Measurements from ENCODE around the gene ARHGDIB. TPM values are rescaled to one million over a fixed set of nuclear protein-coding genes. Genes with fewer than 3 reads are reported as not detected.

ARHGDIB gene
- total and polyA plus RNA-seq, 8 donors, result 60.9 to 314 (median 78.4) TPM

- no peaks in the 10 kb centered on the region for H3K9me3 ChIP-seq
- no peak overlapping the region for H3K27ac ChIP-seq
- H3K4me3 ChIP-seq, result no peak overlapping the region
- intact Hi-C loops (cut with DNase I), result no loop called here
- peaks cover 0 to 40% of the 10 kb centered on the region in 2 donors for H3K36me3 ChIP-seq
- H3K4me1 ChIP-seq, result peaks cover 0 to 14% of the 10 kb centered on the region in 2 donors
- ATAC-seq, result no peak
- no peak for DNase-seq
- H3K27me3 ChIP-seq, result no peaks in the 10 kb centered on the region
- TF ChIP-seq, protein P1, sequence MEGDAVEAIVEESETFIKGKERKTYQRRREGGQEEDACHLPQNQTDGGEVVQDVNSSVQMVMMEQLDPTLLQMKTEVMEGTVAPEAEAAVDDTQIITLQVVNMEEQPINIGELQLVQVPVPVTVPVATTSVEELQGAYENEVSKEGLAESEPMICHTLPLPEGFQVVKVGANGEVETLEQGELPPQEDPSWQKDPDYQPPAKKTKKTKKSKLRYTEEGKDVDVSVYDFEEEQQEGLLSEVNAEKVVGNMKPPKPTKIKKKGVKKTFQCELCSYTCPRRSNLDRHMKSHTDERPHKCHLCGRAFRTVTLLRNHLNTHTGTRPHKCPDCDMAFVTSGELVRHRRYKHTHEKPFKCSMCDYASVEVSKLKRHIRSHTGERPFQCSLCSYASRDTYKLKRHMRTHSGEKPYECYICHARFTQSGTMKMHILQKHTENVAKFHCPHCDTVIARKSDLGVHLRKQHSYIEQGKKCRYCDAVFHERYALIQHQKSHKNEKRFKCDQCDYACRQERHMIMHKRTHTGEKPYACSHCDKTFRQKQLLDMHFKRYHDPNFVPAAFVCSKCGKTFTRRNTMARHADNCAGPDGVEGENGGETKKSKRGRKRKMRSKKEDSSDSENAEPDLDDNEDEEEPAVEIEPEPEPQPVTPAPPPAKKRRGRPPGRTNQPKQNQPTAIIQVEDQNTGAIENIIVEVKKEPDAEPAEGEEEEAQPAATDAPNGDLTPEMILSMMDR (IDR thresholded peaks at IDR 0.05), result no peak
Observed at GRCh38 chr12:14937014-14937413, 24.4 kb downstream of the ARHGDIB start.

DNA sequence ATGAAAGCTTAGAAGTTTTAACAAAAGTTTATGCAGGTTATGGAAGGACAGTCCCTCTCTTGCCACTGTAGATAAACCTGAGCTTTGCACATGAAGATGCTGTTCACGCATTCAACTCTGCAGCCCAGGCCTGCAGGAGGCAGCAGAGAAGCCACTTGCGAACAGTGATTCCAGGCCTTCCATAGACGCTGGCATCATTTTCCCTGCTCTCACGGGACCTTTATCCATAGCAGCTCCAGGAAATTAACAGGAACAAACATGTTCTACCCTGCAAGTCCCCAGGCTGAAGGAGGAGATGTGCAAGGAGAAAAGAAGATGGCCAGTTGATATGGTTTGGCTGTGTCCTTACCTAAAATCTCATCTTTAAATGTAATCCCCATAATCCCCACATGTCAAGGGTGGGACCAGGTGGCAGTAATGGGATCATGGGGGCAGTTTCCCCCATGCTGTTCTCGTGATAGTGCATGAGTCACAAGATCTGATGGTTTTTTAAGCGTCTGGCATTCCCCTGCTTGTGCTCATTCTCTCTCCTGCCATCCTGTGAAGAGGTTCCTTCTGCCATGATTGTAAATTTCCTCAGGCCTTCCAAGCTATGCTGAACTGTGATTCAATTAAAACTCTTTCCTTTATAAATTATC is 25.1 kb downstream of the ARHGDIB start:
- no peaks in the 10 kb centered on the region for H3K9me3 ChIP-seq
- TF ChIP-seq, protein P1 (IDR thresholded peaks at IDR 0.05), result no peak
- H3K4me3 ChIP-seq, result no peak overlapping the region
- no peaks in the 10 kb centered on the region for H3K27me3 ChIP-seq
- no peak for DNase-seq
- H3K4me1 ChIP-seq, result peaks cover 0 to 14% of the 10 kb centered on the region in 2 donors
- H3K27ac ChIP-seq, result no peak overlapping the region
- peaks cover 0 to 38% of the 10 kb centered on the region in 2 donors for H3K36me3 ChIP-seq
- intact Hi-C loops (cut with DNase I), result no loop called here
- ATAC-seq, result no peak

- ATAC-seq, result peak; percentile 69
Observed at GRCh38 chr12:14935031-14935430, 26.4 kb downstream of the ARHGDIB start.

DNA sequence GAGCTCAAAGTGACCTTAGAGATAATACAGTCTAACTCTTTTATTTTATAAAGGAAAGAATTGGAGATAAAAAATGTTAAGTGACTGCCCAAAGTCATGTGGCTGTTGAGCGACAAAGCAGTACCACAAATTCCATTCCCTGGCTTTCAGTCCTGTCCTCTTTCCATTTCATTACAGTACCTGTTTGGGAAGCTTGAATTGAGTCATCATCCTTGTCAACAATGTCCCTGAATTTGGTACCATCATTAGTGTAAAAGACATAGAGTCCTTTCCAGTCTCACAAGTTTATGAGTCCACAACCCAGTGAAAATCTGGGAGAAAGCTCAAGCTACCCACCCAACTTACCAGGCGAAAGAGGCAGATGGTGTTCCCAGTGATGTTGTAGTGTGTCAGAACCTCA is 26.9 kb downstream of the ARHGDIB start:
- intact Hi-C loops (cut with DNase I), result no loop called here
- Histone ChIP-seq H3K27me3 (no peaks in the 10 kb centered on the region), H3K4me3 (no peak overlapping the region), H3K4me1 (peaks cover 0 to 11% of the 10 kb centered on the region in 2 donors), H3K27ac (no peak overlapping the region), H3K36me3 (peaks cover 0 to 34% of the 10 kb centered on the region in 2 donors), H3K9me3 (no peaks in the 10 kb centered on the region)
- ATAC-seq (no peak), DNase-seq (no peak)
- TF ChIP-seq, protein P1 (IDR thresholded peaks at IDR 0.05), result no peak

More at GRCh38 chr12:14935031-14935430, 26.4 kb downstream of the ARHGDIB start:
- Histone ChIP-seq H3K4me3 (no peak overlapping the region), H3K9me3 (no peaks in the 10 kb centered on the region), H3K27me3 (no peaks in the 10 kb centered on the region), H3K27ac (no peak overlapping the region), H3K36me3 (peaks cover 0 to 34% of the 10 kb centered on the region in 2 donors), H3K4me1 (peaks cover 0 to 14% of the 10 kb centered on the region in 2 donors)
- TF ChIP-seq, protein P1 (IDR thresholded peaks at IDR 0.05), result no peak
- DNase-seq, result peak in 1 of 4 donors; percentile 53
- intact Hi-C loops (cut with DNase I), result no loop called here

DNA sequence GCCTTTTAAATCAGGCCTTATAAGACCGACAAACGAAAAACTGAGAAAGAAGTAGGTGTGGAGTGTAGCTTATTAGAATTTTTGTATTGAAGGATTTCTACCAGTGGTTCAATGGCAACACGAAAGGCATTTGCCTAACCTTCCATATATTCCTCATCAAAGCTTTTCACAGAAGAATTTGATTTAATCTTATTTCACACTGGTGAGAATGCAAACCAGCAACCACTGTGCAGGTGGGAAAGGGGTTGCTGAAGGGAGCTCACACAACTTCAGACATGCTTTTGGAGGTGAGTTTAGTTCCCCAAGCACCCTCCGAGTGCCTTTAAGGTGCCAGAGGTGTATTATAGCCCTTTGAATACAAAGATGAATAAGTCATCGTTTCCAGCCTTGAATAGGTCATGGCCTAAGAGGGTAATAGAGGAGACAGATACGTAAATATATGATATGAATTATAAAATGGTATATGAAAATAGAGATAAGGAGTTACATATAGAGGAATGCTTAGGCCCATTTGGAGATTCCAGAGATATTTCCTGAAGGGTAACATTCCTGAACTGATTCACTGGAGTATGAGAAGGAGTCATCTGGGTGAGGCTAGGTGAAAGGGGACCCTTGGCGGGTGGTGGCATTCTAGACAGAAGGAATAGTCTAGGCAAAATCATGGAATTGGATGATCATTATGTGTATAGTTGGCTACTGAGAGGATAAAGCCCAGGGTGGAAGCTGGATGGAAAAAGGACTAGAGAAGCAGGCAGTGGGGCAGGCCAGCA is 29.4 kb downstream of the ARHGDIB start:
- TF ChIP-seq, protein P1 (IDR thresholded peaks at IDR 0.05), result no peak
- DNase-seq (no peak), ATAC-seq (no peak)
- H3K27me3 ChIP-seq, result no peaks in the 10 kb centered on the region
- no peak overlapping the region for H3K4me3 ChIP-seq
- H3K36me3 ChIP-seq, result peaks cover 0 to 31% of the 10 kb centered on the region in 2 donors
- H3K4me1 ChIP-seq, result no peaks in the 10 kb centered on the region
- H3K9me3 ChIP-seq, result no peaks in the 10 kb centered on the region
- H3K27ac ChIP-seq, result no peak overlapping the region
- intact Hi-C loops (cut with DNase I), result no loop called here

Measured in left lung (tissue), 10 donors.